H1 (cell line): ENCODE results near the gene SEL1L. TPM values are rescaled to one million over a fixed set of nuclear protein-coding genes. Genes with fewer than 3 reads are reported as not detected.
A peak's percentile ranks its signal among the peaks of the same experiment; 100 is the strongest.

Source experiments
- CEBPB ChIP-seq: IDR thresholded peaks from 2 replicates; pipeline ENCODE4 v1.6.1; 2012; ENCODE audit warnings: low read depth, low read length
- CHD1 ChIP-seq: IDR thresholded peaks from 2 replicates; pipeline ENCODE4 v1.6.1; 2012; ENCODE audit warnings: low read depth, low read length, improper control_type of control experiment
- CHD2 ChIP-seq: IDR thresholded peaks from 2 replicates; pipeline ENCODE4 v1.6.1; 2012; ENCODE audit warnings: low read length, improper control_type of control experiment
- CTBP2 ChIP-seq: IDR thresholded peaks from 2 replicates; pipeline ENCODE4 v1.7.0; 2011; ENCODE audit warnings: borderline replicate concordance, mild to moderate bottlenecking, moderate library complexity, mixed read lengths, low read length; ENCODE audit not compliant: insufficient read depth, insufficient read length
- EP300 ChIP-seq, 2 experiments: IDR thresholded peaks; 1 replicate in 1 of 2; 2 replicates in 1 of 2; pipeline ENCODE4 v1.6.1; 2011 to 2012; ENCODE audit warnings: low read depth in 2 of 2, low read length in 2 of 2, mild to moderate bottlenecking in 2 of 2, borderline replicate concordance in 1 of 2, inconsistent platforms in 1 of 2, moderate library complexity in 1 of 2
- GTF2F1 ChIP-seq: IDR thresholded peaks from 2 replicates; pipeline ENCODE4 v1.6.1; 2012; ENCODE audit warnings: low read depth, low read length, improper control_type of control experiment, borderline replicate concordance
- KDM1A ChIP-seq: fragments of 200-600, 300-600 bp; sonication (generic); IDR thresholded peaks from 2 replicates; pipeline ENCODE4 v1.7.1; 2016; ENCODE audit warnings: mild to moderate bottlenecking, low read length, borderline replicate concordance
- NANOG ChIP-seq: IDR thresholded peaks from 2 replicates; pipeline ENCODE4 v1.6.1; 2011; ENCODE audit warnings: low read length, low read depth, mild to moderate bottlenecking, inconsistent platforms; ENCODE audit not compliant: insufficient read depth, poor library complexity, severe bottlenecking
- NRF1 ChIP-seq: IDR thresholded peaks from 2 replicates; pipeline ENCODE4 v1.6.1; 2011; ENCODE audit warnings: mild to moderate bottlenecking, low read depth, low read length, improper control_type of control experiment
- PHF8 ChIP-seq: fragments of 200-600 bp; sonication (generic); conservative IDR thresholded peaks from 2 replicates; pipeline ENCODE4 v1.7.1; 2012; ENCODE audit warnings: low read depth, mild to moderate bottlenecking, inconsistent platforms, low read length, moderate library complexity
- RAD21 ChIP-seq, 2 experiments: IDR thresholded peaks in 1 of 2; conservative IDR thresholded peaks in 1 of 2; 2 replicates each; pipeline ENCODE4 v1.6.1; 2011; ENCODE audit warnings: low read depth in 2 of 2, low read length in 2 of 2, improper control_type of control experiment in 1 of 2, inconsistent platforms in 1 of 2, mild to moderate bottlenecking in 1 of 2, moderate library complexity in 1 of 2
- RBBP5 ChIP-seq: IDR thresholded peaks from 2 replicates; pipeline ENCODE4 v1.7.1; 2012; ENCODE audit warnings: low read depth, mild to moderate bottlenecking, inconsistent platforms, low read length, moderate library complexity, borderline replicate concordance
- SIRT6 ChIP-seq: IDR thresholded peaks from one replicate; pipeline ENCODE4 v1.7.1; 2012; ENCODE audit warnings: low read length, inconsistent platforms
- SP1 ChIP-seq: IDR thresholded peaks from 2 replicates; pipeline ENCODE4 v1.6.1; 2011; ENCODE audit warnings: low read depth, low read length
- SP2 ChIP-seq: IDR thresholded peaks from 2 replicates; pipeline ENCODE4 v1.6.1; 2012; ENCODE audit warnings: mild to moderate bottlenecking, low read length, inconsistent platforms
- SP4 ChIP-seq: IDR thresholded peaks from 2 replicates; pipeline ENCODE4 v1.6.1; 2012; ENCODE audit warnings: low read length, inconsistent platforms
- TAF7 ChIP-seq: optimal IDR thresholded peaks from 2 replicates; pipeline ENCODE3; 2011; ENCODE audit warnings: low read depth, mild to moderate bottlenecking, inconsistent platforms, low read length, moderate library complexity, borderline replicate concordance
- TBP ChIP-seq: IDR thresholded peaks from 2 replicates; pipeline ENCODE4 v1.6.1; 2011; ENCODE audit warnings: low read depth, low read length, improper control_type of control experiment
- TCF12 ChIP-seq: IDR thresholded peaks from 2 replicates; pipeline ENCODE4 v1.6.1; 2011; ENCODE audit warnings: low read depth, mild to moderate bottlenecking, low read length
- ZNF274 ChIP-seq: IDR thresholded peaks from 2 replicates; pipeline ENCODE4 v1.7.0; 2012; ENCODE audit warnings: low read length, borderline replicate concordance; ENCODE audit errors: extremely low read depth
- polyA plus RNA-seq, 7 experiments: library from polyadenylated mRNA; depleted of rRNA in 3 of 7; stranded (reverse) in 5 of 7; unstranded in 2 of 7; fragments of >200 nt in 5 of 7; fragments of 200-250 nt in 2 of 7; gene quantifications; 1 replicate in 5 of 7; 2 replicates in 1 of 7; 4 replicates in 1 of 7; pipeline versions ENCODE4 v1.2.1 to v1.2.3, GENCODE V29; 2011 to 2013; ENCODE audit warnings: missing spikeins in 2 of 7, mixed read lengths in 2 of 7
- total RNA-seq: library from RNA; stranded (reverse); fragmentation: NEBNext Ultra II Directional; extraction: Animal tissue kit (Norgen Biotek cat#: 25700); gene quantifications from 2 replicates; pipeline ENCODE4 v1.2.1, GENCODE V29; 2021
- TF ChIP-seq, protein P1 (sequence below): IDR thresholded peaks from 2 replicates; pipeline ENCODE4 v1.6.1; 2011; ENCODE audit warnings: low read length, improper control_type of control experiment
- TF ChIP-seq, protein P2 (sequence below): IDR thresholded peaks from 2 replicates; pipeline ENCODE4 v1.6.1; 2012; ENCODE audit warnings: inconsistent platforms

Gene SEL1L
- total and polyA plus RNA-seq, 2 of the 8 experiments (the other 6 are each of a cell fraction or from before 2014, with no cell fraction given): 4.3 to 34.9 TPM

DNA sequence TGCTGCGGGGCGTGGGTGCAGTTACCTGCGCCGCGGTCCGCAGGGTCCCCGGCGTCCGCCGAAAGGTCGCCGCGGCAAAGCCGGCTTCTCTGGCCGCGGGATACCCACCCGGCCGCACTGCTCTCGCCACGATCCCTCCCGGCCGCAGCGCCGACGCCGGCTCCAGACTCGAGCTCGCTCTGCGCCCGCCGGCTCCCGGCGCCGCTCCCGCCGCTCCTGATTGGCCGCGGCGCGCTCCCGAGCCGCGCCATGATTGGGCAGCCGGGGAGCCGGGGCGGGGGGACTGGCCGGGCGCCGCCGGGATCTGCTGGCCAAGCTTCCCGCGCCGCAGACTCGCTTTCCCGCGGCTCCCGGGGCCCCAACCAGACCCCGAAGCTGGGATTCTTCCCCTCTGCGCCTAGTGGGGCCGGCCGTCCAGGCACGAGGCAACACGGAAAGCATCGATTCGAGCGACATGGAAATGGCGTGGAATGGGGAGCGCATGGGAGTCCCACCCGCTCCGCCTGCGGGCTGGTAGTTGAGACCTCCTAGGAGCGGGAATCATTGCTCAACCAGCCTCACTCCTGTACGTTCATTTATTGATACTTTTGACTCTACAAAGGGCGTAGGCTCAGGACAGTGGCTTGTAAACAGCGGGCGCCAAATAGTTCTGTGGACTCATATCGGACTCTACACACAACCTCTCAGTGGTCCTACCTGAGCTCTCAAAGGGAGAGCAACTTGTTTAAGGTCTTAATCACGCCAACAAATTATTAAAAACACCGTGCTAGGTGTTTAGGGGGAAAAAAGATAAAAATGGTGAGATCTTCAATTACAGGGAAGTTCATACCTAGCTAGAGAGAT is 97.1 kb downstream of the SEL1L start (continued):
- TF ChIP-seq SP1: 0 out of 2 replicates have a peak, but pooled peaks have one; percentile 43
- no peak for TF ChIP-seq SP4
- TF ChIP-seq CHD1: no peak
- TF ChIP-seq RBBP5: peak; percentile 81; the same call in 1 of the 2 replicates
- TF ChIP-seq NANOG: no peak
- TF ChIP-seq, protein P1, sequence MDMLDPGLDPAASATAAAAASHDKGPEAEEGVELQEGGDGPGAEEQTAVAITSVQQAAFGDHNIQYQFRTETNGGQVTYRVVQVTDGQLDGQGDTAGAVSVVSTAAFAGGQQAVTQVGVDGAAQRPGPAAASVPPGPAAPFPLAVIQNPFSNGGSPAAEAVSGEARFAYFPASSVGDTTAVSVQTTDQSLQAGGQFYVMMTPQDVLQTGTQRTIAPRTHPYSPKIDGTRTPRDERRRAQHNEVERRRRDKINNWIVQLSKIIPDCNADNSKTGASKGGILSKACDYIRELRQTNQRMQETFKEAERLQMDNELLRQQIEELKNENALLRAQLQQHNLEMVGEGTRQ: no peak
- TF ChIP-seq GTF2F1: no peak
- TF ChIP-seq CHD2: 0 out of 2 replicates have a peak, but pooled peaks have one; percentile 11
- no peak for TF ChIP-seq TCF12
- TF ChIP-seq, protein P2, sequence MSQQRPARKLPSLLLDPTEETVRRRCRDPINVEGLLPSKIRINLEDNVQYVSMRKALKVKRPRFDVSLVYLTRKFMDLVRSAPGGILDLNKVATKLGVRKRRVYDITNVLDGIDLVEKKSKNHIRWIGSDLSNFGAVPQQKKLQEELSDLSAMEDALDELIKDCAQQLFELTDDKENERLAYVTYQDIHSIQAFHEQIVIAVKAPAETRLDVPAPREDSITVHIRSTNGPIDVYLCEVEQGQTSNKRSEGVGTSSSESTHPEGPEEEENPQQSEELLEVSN: peak; percentile 97
- TF ChIP-seq KDM1A: no peak
- no peak for TF ChIP-seq ZNF274
- TF ChIP-seq SP2: no peak
- TF ChIP-seq RAD21 (IDR thresholded peaks at IDR 0.05 in 1 of 2, conservative IDR thresholded peaks at IDR 0.05 in 1 of 2; ENCODE audit: low read depth in 2 of 2, low read length in 2 of 2): no peak
- TF ChIP-seq SIRT6: no peak
- peak; percentile 59 for TF ChIP-seq PHF8
- no peak for TF ChIP-seq EP300 (IDR thresholded peaks at IDR 0.05; ENCODE audit: borderline replicate concordance in 1 of 2, low read depth in 2 of 2, low read length in 2 of 2)
- TF ChIP-seq TAF7: peak; percentile 34
- peak; percentile 62; the same call in 1 of the 2 replicates for TF ChIP-seq TBP
- TF ChIP-seq NRF1: no peak
- TF ChIP-seq CEBPB: 0 out of 2 replicates have a peak, but pooled peaks have one; percentile 54
- TF ChIP-seq CTBP2: no peak
